ENCODE measurements around the gene PTF1A.

PTF1A gene

GRCh38 chr10:23189024-23189423, 3.1 kb upstream of the PTF1A start:
- DNase-seq: no peak

GRCh38 chr10:23190872-23191763, 994 bp upstream of the PTF1A start:
- no peak for DNase-seq

GRCh38 chr10:23192712-23193434, 761 bp downstream of the PTF1A start:
- DNase-seq: no peak

- no peak for DNase-seq
These were observed 1.4 kb downstream of the PTF1A start for GRCh38 chr10:23193435-23194074.

GRCh38 chr10:23194471-23194965, 2.4 kb downstream of the PTF1A start:
- no peak for DNase-seq

GRCh38 chr10:23194966-23195845, 3.1 kb downstream of the PTF1A start:
- no peak for DNase-seq

GRCh38 chr10:23195846-23196600, 3.9 kb downstream of the PTF1A start:
- no peak for DNase-seq

- no peak for DNase-seq
These were observed 4.8 kb downstream of the PTF1A start for GRCh38 chr10:23196915-23197314.

- no peak for DNase-seq
These were observed 5.3 kb downstream of the PTF1A start for GRCh38 chr10:23197416-23197861.

GRCh38 chr10:23198610-23198939, 6.5 kb downstream of the PTF1A start:
- no peak for DNase-seq

- DNase-seq: no peak
These were observed 7.0 kb downstream of the PTF1A start for GRCh38 chr10:23198940-23199767.

- no peak for DNase-seq
These were observed 7.8 kb downstream of the PTF1A start for GRCh38 chr10:23199768-23200511.

GRCh38 chr10:23200586-23200985, 8.5 kb downstream of the PTF1A start:
- no peak for DNase-seq

GRCh38 chr10:23200997-23201652, 9.0 kb downstream of the PTF1A start:
- DNase-seq: no peak

GRCh38 chr10:23201837-23202236, 9.7 kb downstream of the PTF1A start:
- no peak for DNase-seq

- DNase-seq: no peak
These were observed 10.7 kb downstream of the PTF1A start for GRCh38 chr10:23202779-23203178.

- DNase-seq: no peak
These were observed 11.5 kb downstream of the PTF1A start for GRCh38 chr10:23203369-23204325.

- DNase-seq: no peak
These were observed 12.7 kb downstream of the PTF1A start for GRCh38 chr10:23204773-23205172.

Measured in femur (tissue), 1 donor.